GM20431 (cell line): ENCODE results near the gene SNX5.
"Not testable (repeated sequence)": the region's sequence is repeated elsewhere in the genome, so short reads cannot be mapped to it uniquely, and the experiment has no call there.

Experiments
- in situ Hi-C: fragments of 300-500 bp; cut with MseI, MboI; formaldehyde crosslinking; loops from one replicate; pipeline ENCODE4 v1.15.0; 2020; ENCODE audit warnings: low sequenced_read_pairs; ENCODE audit not compliant: unreplicated experiment

The SNX5 gene

DNA sequence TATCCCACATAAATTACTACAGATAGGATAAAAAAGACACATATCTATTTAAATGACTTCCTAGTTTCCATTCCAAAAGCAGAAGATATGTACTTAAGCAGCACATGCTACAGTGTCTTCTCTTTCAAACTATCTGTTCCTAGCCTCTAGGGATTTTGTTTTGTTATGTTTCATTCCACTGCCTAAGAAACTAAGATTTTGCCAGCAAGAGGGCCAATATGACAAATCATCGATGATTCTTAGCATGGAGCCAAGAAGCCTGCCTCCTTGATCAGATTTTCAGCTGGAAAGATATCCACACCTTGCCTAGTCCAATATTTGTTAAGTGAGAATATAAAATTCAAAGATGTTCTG lies 7.0 kb downstream of the SNX5 start:
- in situ Hi-C loops: no loop called here

DNA sequence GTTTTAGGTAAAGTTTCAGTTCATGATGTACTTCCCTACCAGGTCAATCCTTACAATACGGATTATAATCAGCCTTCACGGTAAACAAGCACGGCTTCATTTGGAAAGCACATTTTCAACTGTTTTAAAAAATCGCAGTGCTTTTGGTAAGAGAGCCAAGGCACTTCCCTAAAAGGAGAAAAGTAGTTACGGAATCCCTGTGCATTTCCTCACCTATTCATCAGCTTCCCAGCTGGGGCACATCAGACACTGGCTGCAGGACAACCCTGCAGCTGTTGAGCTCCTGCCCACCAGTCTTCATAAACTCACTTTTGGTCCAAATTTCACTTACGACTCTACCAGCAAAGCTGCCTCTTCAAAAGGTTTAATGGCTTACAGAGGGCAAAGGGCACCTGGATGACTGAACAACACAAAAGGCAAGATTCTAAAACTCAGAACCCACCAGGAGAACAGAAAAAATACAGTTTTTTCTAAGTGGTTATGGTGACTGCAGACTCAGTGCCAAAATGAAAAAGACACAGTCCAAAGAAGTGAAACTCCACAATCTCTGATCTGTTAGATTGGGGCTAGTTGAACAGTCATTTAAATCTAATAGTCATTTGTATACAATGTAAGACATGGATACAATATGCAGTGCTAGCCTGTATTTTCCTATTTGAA lies 7.5 kb downstream of the SNX5 start:
- in situ Hi-C loops: no loop called here

DNA sequence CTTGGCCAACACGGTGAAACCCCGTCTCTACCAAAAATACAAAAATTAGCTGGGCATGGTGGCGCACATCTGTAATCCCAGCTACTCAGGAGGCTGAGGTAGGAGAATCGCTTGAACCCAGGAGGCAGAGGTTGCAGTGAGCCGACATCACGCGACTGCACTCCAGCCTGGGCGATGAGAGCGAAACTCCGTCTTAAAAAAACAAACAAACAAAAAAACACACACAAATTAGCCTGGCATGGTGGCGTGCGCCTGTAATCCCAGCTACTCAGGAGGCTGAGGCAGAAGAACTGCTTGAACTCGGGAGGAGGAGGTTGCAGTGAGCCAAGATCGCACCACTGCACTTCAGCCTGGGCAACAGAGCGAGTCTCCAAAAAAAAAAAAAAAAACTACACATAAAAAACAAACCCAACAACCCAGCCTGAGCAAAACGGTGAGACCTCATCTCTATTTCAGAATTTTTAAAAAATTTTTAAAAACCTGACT lies 8.2 kb downstream of the SNX5 start:
- in situ Hi-C loops: not testable (repeated sequence)

DNA sequence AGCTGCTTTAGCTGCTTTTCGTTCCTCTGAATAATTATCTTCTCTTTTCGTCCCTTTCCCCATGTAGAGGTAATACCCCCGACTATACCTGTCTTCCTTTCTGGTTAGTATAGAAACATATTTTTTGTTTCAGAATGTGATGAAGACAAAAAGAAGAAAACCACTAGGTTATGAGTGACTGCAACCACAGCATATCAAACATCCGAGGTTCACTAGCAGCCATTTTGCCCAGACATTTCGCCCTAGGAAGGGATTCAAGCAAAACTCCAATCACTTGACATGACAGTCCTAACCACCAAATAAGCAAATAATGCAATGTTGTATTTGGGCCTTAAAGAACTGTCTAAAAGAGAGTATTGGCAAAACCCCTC lies 9.4 kb downstream of the SNX5 start:
- in situ Hi-C loops: no loop called here

DNA sequence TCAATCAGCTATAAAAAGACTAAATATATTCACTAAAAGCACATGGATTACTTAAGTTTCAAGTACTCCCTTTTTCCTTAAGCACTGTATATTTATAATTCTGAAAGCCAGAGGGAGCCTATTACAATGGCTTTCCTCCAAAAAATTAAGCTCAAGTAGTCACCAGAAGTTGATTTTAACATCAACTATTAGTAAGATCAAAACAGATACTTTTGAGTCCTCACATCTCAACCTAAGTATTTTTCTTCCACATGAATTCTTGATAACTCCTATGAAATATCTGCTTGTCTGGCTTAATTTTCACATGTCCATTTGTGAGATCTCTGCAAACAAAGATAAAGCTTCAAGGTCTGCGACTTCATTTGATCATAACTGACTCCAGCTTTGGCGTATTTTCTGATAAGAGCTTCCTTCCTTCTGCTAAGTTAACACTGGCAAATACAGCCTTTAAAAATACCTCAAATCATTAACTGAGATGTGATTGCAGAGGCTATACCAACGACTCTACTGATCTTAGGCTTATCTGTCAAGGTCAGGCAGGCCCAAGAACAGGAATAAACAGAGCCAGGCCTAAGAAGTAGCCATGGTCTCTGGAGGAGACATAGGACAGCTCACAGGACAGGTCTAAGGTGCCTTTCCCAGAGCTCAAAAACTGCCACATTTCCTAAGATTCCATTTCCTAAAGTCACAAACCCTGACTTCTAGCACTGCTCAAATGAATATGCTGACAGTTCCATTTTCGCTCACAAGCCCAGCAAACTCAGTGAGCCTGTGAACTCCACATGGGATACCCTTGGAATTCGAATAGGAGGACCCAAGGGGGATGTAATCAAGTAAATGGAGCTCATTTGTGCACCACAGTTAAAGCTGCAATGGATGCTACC lies 10.0 kb downstream of the SNX5 start:
- in situ Hi-C loops: no loop called here

DNA sequence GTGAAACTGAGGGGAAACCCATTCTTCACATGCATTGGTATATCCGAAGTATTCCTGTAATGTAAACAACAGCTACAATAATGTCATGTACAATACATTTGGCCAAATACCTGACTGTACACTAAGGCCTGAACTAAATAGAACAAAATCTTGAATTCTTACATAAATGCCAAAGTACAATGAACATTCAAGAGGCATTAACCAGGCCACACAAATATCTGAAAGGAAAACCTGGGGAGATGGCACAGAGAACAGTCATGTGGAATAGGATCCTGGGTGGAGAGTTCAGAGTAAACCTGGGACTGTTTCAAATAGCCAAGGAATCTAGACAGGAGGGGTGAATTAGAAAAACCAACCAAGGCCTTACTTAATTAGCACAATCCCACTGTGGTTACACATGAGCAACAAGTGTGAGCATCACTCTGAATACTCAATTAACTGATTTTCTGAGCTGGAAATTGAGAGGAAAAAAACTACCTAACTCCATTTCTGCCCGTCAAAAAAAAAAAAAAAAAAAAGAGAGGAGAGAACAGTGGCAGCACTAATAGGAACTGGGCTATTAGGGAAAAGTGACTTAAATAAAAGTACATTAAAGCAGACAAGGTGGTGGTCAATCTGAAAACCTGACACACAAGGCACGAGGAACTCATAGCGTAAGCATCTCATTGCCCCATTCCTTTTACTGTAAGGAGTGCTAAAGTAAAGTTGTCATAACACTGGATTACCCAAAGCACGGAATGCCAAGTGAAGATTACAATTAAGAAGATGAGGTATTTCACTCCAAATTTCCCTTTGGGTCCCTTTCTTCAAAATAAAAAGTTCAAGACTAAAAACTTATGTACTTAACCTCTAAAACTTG lies 10.9 kb downstream of the SNX5 start:
- in situ Hi-C loops: no loop called here

DNA sequence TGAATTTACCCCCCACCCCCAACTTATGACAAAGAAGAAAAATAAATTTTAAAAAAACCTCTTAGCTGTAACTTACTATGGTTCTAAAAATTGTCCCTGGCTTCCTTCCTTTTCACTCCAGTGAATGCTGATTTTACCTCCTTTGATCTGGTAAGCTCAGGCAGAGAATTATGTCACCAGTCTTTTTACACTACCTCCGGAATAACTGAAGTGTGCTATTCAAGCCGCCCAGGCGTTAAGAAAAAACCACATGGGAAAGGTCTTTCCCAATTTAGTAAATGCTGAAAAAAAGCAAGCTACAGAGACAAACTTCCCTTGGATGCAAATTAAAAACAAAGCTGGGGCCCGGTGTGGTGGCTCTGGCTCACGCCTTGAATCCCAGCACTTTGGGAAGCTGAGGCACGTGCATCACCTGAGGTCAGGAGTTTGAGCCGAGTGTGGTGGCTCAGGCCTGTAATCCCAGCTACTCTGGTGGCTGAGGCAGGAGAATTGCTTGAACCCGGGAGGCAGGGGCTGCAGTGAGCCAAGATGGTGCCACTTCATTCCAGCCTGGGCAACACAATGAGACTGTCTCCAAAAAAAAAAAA lies 12.4 kb downstream of the SNX5 start:
- in situ Hi-C loops: no loop called here

DNA sequence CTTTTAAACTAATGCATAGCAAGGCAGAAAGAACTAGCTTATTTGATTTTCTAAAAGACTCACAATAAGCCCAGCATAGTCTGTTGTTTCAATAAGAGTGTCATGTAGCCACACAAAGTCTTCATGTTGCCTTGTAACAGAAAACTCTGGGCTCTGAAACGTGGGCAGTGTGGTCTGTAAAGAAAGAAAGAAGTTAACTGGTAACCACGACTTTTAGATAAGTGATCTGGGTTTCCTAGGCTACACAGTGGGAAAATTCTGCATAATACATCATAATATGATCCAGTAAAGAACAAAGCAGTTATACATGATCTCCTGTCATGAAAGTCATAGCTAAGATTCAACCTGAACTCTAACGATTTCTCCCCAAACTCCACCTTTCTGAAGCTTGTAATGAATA lies 13.3 kb downstream of the SNX5 start:
- in situ Hi-C loops: no loop called here

DNA sequence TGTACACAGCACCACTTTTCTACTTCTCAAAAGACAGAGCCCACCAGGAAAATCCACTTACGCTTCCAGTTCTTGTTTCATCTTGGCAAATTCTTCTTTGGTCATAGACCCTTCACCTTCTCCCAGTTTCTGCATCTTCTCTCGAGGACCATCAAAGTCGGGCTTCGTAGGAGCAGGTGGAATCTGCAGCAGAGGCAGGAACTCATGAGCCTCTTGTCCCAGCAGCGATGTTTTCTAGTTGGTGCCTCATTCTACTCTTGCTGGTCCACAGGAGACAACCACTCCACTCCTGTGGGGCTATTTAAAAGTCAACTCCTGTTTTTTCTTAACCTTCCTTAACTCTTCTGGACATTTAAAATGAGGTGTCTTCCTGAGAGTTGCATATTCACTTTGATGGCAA lies 14.7 kb downstream of the SNX5 start:
- in situ Hi-C loops: no loop called here

DNA sequence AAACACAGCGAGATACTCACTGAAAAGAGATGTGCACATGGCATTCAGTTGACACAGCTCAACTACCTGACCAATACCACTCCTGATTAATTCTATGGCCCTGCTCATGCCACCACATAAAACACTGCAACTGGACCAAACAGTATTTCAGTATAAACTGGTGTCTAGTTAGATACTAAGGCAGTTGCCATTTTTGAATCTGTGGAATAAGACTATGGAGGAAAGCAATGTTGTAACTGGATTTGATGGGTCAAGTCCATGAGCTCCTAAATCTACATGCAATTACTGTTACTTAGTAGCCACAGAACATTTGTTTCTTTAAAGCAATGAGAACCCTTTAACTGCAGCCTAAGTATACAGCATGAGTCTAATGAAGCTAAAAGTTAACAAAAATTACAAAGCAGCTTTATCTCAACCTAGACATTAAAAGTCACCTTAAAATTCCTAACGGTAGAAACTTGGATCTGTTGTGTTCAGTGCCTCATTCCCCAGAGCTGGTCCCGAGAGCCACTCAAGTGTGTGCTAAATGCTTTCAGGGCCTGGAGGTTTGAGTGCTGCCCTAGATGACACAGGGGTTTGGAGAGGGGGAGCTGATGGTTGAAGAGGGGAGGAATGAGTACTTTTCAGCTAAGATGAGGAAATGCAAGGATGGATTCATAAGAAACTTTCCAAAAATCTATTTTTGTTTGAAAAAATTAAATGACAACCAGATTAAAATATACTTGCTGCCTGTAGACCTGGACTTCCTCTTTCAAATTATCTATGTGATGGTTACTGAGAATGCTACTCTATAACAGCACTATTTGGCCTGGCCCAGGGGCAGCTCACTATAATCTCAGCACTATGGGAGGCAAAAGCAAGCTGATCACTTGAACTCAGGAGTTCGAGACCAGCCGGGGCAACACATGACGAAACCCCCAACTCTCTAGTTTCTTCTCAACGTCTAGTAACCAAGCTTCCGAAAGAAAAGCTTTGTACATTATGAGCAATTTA lies 15.6 kb downstream of the SNX5 start:
- in situ Hi-C loops: no loop called here

DNA sequence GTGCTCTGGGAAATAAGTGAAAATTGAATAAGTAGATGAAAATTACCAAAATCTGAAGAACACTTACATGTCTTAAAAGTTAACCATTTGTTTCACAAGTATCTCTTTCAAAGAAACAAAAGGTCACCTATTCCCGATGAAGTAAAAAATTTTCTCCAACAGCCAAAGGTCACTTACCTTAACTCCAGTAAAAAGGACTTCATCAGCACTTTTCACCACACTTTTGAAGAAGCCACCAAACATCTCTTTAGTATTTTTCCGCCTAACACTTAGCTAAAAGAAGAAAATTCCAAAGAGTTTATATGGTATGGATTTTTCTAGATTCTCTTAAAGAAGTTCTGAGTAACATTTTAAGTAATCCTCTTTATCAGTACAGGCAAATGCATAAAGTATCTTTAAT lies 17.3 kb downstream of the SNX5 start:
- in situ Hi-C loops: no loop called here

DNA sequence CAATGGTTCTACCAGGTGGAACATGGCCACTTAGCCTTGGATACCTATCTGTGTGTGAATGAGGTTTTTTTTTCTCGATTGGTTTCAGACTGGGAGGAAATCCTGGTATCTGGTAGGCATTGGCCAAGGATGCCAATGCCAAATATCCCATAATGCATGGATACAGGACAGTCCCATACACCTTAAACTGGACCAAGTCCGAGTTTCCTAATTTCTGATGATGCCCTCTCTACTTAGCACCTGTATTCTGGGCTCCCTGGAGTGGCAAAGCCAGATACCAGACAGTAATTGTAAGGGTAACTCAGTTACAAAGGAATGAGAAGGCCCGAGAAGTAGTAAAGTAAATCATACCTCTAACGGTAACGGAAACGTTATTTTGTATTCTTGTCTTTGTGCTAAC lies 17.9 kb downstream of the SNX5 start:
- in situ Hi-C loops: no loop called here

DNA sequence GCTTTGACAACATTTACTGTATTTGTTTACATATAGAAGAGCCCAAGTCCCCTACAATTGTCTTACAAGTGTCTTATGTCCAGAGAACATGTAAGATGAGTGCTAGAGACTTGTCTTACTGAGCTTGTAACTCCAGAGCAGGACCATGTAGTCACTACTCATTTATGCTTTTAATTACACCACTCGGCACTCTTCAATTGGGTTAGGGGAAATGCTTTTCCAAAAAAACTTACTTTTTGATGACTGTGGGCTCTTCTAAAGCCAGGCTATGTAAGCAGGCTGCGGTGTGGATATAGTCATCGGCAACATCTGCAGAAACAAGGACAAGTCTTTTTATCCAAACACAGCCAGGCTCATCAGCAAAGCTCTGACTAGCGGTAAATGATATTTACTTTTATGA lies 18.7 kb downstream of the SNX5 start:
- in situ Hi-C loops: no loop called here

DNA sequence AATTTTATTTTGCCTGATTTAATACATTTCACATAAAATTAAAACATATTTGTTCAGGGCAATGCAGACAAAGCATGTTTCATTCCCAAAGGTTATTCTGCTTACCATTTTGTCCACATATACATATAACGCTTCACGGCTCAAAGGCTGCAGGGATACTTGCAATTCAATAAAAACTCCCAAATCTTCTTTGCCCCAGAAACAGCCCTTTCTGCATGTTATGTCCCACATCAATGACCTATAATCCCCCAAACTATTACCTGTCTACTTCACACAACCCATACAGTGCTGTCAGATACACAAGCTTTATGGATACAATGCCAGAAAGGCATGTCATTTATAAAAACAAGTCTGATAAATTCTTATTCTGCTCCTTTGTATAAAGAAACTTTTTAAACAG lies 20.2 kb downstream of the SNX5 start:
- in situ Hi-C loops: no loop called here

DNA sequence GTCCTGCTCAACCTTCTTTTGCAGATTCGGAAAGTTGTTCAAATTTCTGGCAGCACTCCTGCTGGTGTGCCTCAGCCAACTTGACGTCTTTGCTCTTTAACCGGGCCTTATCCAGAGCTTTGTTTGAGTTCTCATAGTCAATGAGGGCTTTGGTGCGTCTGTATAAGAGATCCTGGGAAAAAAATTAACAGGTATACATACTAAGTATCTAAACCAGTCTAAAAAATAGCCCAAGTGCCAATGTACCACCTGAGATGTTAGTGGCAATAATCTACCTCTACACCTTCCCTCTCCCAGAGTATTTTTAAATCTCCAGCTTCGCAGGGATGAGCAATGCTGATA lies 21.1 kb downstream of the SNX5 start:
- in situ Hi-C loops: no loop called here

DNA sequence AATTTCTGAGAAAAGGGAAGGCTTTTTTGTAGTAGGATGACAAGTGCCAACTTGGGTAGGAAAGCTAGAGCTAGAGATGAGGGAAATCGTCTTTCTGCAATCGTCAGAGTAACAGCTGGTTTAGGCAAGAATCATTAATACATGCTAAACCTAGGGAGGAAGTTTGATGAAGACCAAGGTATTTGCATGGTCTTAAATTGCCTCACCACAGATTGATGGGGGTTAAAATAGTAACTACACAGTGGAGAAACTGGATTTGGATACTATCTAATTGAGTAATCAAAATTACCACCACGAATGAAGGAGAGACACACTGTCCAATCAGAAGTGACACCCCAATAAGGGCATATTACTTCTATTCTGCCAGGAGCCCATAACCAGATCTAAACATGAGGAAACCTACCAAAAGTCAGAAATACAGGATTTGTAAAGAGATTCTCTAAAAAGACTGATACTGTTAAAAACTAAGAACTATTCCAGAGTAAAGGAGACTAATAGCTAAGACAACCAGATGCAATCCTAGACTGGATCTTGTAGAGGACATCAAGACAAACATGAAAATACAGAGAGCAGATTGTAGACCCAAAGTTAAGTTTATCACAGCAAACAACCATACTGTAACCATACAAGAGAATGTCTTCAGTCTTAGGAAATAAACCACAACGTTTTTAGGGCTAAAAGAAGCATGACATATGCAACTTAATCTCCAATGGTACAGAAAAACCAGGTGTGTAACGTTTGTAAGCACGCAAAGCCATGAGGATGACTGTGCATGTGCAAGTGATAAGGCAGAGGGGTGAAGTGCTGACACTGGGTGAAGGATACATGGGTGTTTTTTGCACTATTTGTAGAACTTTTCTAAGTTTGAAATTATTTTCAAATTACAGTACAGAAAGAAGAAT lies 21.8 kb downstream of the SNX5 start:
- in situ Hi-C loops: no loop called here

DNA sequence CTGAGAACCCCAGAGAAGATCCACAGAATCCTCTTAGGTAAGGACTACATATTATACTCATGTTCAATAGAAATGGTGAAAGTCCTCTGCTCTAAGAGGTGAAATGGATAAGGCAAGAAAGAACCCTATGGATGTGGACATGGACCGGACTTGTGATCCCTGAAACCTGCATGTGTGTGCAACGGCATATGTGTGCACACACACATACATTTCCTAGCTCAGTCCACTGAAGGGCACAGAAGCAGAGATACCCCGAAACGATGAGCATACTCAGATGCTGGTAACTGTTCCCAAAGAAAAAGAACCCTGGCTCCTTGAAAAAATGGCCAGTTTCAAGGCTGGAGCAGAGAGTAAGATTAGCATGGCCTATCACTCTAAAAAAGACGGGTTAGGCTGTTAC lies 22.6 kb downstream of the SNX5 start:
- in situ Hi-C loops: no loop called here

DNA sequence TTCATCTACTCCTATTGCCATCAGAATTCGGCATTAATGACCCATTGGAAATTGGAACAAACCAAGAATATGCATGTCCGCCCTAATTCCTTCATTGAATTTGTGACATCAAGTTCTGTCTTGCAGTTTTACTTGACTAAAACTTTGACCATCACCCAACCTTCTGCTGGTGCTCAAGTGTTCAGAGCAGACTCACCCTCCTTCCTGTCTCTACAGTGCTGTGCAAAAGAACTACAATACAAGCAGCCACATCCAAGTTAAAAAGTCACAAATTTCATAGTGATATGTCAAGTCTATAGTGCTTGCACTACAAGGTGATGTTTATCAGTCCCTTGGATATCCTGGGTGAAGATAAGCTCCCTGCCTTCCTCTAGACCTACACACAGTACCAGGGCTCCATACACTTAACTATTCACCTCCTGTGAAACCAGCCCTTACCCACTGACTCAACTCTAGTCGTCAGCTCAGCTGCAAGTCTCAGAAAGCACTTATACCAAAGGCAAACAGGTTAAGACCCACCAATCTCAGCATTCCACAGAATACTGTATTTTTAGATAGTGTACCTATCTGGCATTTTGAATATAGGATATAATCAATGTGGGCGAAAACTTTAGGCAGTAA lies 23.6 kb downstream of the SNX5 start:
- in situ Hi-C loops: no loop called here
